K562 (cell line): ENCODE data around the gene NF2. TPM values are rescaled to one million over a fixed set of nuclear protein-coding genes. Genes with fewer than 3 reads are reported as not detected.

Source experiments
- ATAC-seq: fragments of 200-7000 bp; cut with Tn5 transposase; 3 replicates; pipeline ENCODE4 v1.9.1; 2020; ENCODE audit warnings: moderate library complexity
- BruUV-seq: library from RNA; stranded (reverse); fragments of 400-500 nt; replicated peaks from 2 replicates; lab custom pipeline; 2021; lab: Mats Ljungman, UMichigan
- CTCF ChIA-PET: fragments of 300-600 bp; formaldehyde crosslinking; extraction: SDS; loops from one replicate; lab custom pipeline; 2021; ENCODE audit warnings: low intra/inter-chr PET ratio; lab: Yijun Ruan, JAX
- POLR2A ChIA-PET: fragments of 300-600, 350-650 bp; sonication (Branson Sonifier 250); formaldehyde crosslinking; extraction: SDS; loops from one replicate; lab custom pipeline; 2021; ENCODE audit warnings: antibody characterized with exemption, inconsistent platforms; lab: Yijun Ruan, JAX
- DNase-seq, 4 experiments: peaks; one replicate each; pipeline versions ENCODE4 v3.0.0 to v3.0.0-alpha.2; 2011 to 2018; ENCODE audit warnings: low spot score in 3 of 4, mixed read lengths in 3 of 4; ENCODE audit errors: extremely low read depth in 1 of 4
- FAIRE-seq: peaks from 2 replicates; lab custom pipeline; 2011; peaks lifted over from hg19 to GRCh38; lab: Jason Lieb, UNC
- H2AFZ ChIP-seq: 2 replicates; pipeline ENCODE4 v1.6.0; 2011; ENCODE audit warnings: low read depth, low read length, control low read depth, inconsistent platforms
- H3K27ac ChIP-seq: fragments of 200-600 bp; 3 replicates; pipeline ENCODE4 v1.8.0; 2011; ENCODE audit warnings: low read depth, mild to moderate bottlenecking, control low read depth, inconsistent platforms, low read length, moderate library complexity, mixed read lengths; ENCODE audit errors: extremely low read depth
- H3K27me3 ChIP-seq, 2 experiments: fragments of 300-600 bp in 1 of 2; 2 replicates in 1 of 2; 3 replicates in 1 of 2; pipeline versions ENCODE4 v1.6.0 to v1.8.0; 2011; ENCODE audit warnings: inconsistent platforms in 2 of 2, low read length in 2 of 2, mild to moderate bottlenecking in 1 of 2, mixed read lengths in 1 of 2, moderate library complexity in 1 of 2; ENCODE audit not compliant: control insufficient read depth in 2 of 2, insufficient read depth in 2 of 2
- H3K36me3 ChIP-seq: fragments of 300-600 bp; 3 replicates; pipeline ENCODE4 v1.8.0; 2011; ENCODE audit warnings: mild to moderate bottlenecking, low read length, inconsistent platforms; ENCODE audit not compliant: control insufficient read depth, insufficient read depth
- H3K4me1 ChIP-seq, 2 experiments: fragments of 200-600 bp in 1 of 2; replicated peaks in 1 of 2; 2 replicates in 1 of 2; 3 replicates in 1 of 2; pipeline versions ENCODE4 v1.5.1 to v1.8.0; 2011; ENCODE audit warnings: inconsistent platforms in 2 of 2, low read length in 2 of 2, mild to moderate bottlenecking in 1 of 2, mixed read lengths in 1 of 2, moderate library complexity in 1 of 2; ENCODE audit not compliant: control insufficient read depth in 2 of 2, insufficient read depth in 2 of 2
- H3K4me2 ChIP-seq: 2 replicates; pipeline ENCODE4 v1.6.1; 2011; ENCODE audit warnings: low read length, control low read depth, inconsistent platforms, mixed read lengths; ENCODE audit not compliant: insufficient read depth
- H3K4me3 ChIP-seq: fragments of 200-600 bp; sonication (generic), shearing (Covaris generic); 2 replicates; pipeline ENCODE4 v1.5.1; 2016; ENCODE audit warnings: control low read depth, inconsistent platforms
- H3K79me2 ChIP-seq: fragments of 200-600 bp; 3 replicates; pipeline ENCODE4 v1.8.0; 2011; ENCODE audit warnings: low read length, inconsistent platforms; ENCODE audit not compliant: control insufficient read depth, insufficient read depth
- H3K9ac ChIP-seq, 2 experiments: 2 replicates each; pipeline versions ENCODE4 v1.6.0 to v1.6.1; 2011; ENCODE audit warnings: low read depth in 2 of 2, low read length in 2 of 2, control low read depth in 1 of 2, inconsistent platforms in 1 of 2, mild to moderate bottlenecking in 1 of 2, mixed read lengths in 1 of 2; ENCODE audit not compliant: insufficient read depth in 1 of 2
- H3K9me1 ChIP-seq: one replicate; pipeline ENCODE4 v1.6.0; 2011; ENCODE audit warnings: inconsistent platforms, mild to moderate bottlenecking, low read length, moderate library complexity; ENCODE audit not compliant: control insufficient read depth, insufficient read depth
- H3K9me3 ChIP-seq: replicated peaks from 2 replicates; pipeline ENCODE4 v1.5.1; 2011; ENCODE audit warnings: low read depth, low read length, inconsistent platforms; ENCODE audit not compliant: control insufficient read depth, insufficient read depth
- H4K20me1 ChIP-seq: replicated peaks from 2 replicates; pipeline ENCODE4 v1.6.1; 2011; ENCODE audit warnings: low read length, inconsistent platforms, mixed read lengths; ENCODE audit not compliant: control insufficient read depth, insufficient read depth
- IRF9 ChIP-seq: fragments of 450-650 bp; IDR thresholded peaks from 2 replicates; pipeline ENCODE4 v1.6.1; 2016; ENCODE audit warnings: missing biosample characterization, missing genetic modification characterization
- NCOA4 ChIP-seq: fragments of 450-650 bp; IDR thresholded peaks from 2 replicates; pipeline ENCODE4 v1.6.1; 2018; ENCODE audit warnings: mild to moderate bottlenecking; ENCODE audit not compliant: partially characterized antibody
- TCF15 ChIP-seq: fragments of 250-450 bp; sonication (Bioruptor Pico); IDR thresholded peaks from 2 replicates; pipeline ENCODE4 v1.8.0; 2022; ENCODE audit warnings: moderate library complexity, mild to moderate bottlenecking, inconsistent platforms
- ZNF75A ChIP-seq: fragments of 450-650 bp; formaldehyde crosslinking; IDR thresholded peaks from 2 replicates; pipeline ENCODE4 v1.4.0; 2020; ENCODE audit warnings: mild to moderate bottlenecking
- WGBS: fragments of 100-300 bp; shearing (Covaris generic); methylation state at CpG from one replicate; pipeline ENCODE4 v1.1.6; 2016; ENCODE audit warnings: low coverage, mixed read lengths; ENCODE audit not compliant: insufficient coverage; ENCODE audit errors: missing lambda C conversion rate; 5-methylcytosine and 5-hydroxymethylcytosine counted together
- in situ Hi-C: fragments of 300-500 bp; cut with MboI; formaldehyde crosslinking; loops from 4 replicates; pipeline ENCODE4 v1.15.0; 2018; ENCODE audit warnings: inconsistent platforms, mixed read lengths
- intact Hi-C: fragments of 100-400 bp; cut with micrococcal nuclease; formaldehyde crosslinking; loops from 2 replicates; pipeline ENCODE4 v1.14.2; 2022
- polyA plus RNA-seq, 8 experiments: library from polyadenylated mRNA; depleted of rRNA in 4 of 8; stranded (reverse) in 5 of 8; unstranded in 3 of 8; fragments of >200 nt; fragmentation: Nextera tagmentation in 2 of 8; fragmentation: Illumina TruSeq in 1 of 8; extraction: Ambion mirVana in 2 of 8; extraction: Trizol in 1 of 8; gene quantifications; 2 replicates each; pipeline versions ENCODE4 v1.2.1 to v1.2.3, GENCODE V29; 2011 to 2014; ENCODE audit warnings: inconsistent platforms in 1 of 8, missing spikeins in 1 of 8
- total RNA-seq, 7 experiments: library from RNA; depleted of rRNA in 6 of 7; stranded (reverse); fragments of >200 nt in 6 of 7; fragmentation: Illumina TruSeq in 2 of 7; extraction: Trizol in 2 of 7; gene quantifications; 2 replicates each; pipeline versions ENCODE4 v1.2.1 to v1.2.3, GENCODE V29; 2011 to 2021; ENCODE audit warnings: low replicate concordance in 1 of 7

NF2 gene
- total and polyA plus RNA-seq, 9 of the 15 experiments (the other 6 are each of a cell fraction or from before 2014, with no cell fraction given): 2.2 to 32.5 (median 15.2) TPM

- Histone ChIP-seq H3K9ac (no peak overlapping the region; a peak in 1 of 4 replicates), H3K36me3 (peaks cover 76% of the 10 kb centered on the region; the same call in 2 of the 3 replicates), H3K9me3 (no peaks in the 10 kb centered on the region), H3K4me2 (no peak overlapping the region), H3K9me1 (no peaks in the 10 kb centered on the region), H3K27me3 (no peaks in the 10 kb centered on the region), H4K20me1 (no peaks in the 10 kb centered on the region), H3K4me3 (no peak overlapping the region)
- in situ Hi-C loops (no loop called here), intact Hi-C loops (no loop called here)
- 88% methylated on average over 9 of the region's 14 CpGs for WGBS
- DNase-seq (no peak), ATAC-seq (no peak), FAIRE-seq (no peak)
- POLR2A ChIA-PET: interaction anchor here (0.9 kb wide), 1 partner anchor 16 kb away, joined by 5 read pairs; no protein-coding TSS in a partner anchor
- no TSS peak for BruUV-seq
- TF ChIP-seq ZNF75A (CRISPR knock-in tag) (no peak), IRF9 (tag) (no peak), NCOA4 (no peak), TCF15 (CRISPR knock-in tag) (no peak)
- TF ChIP-seq, all 486 proteins: peak for 0
- no peaks in the 10 kb centered on the region for H3K79me2 ChIP-seq
- H3K27ac ChIP-seq: no peak overlapping the region
- H2AFZ ChIP-seq: no peak overlapping the region
- no peaks in the 10 kb centered on the region for H3K4me1 ChIP-seq
- CTCF ChIA-PET: no interaction called here
Measured at GRCh38 chr22:29673361-29674066, 70.1 kb downstream of the NF2 start.
